GM12878 (cell line): ENCODE measurements around the gene EHBP1L1. TPM values are rescaled to one million over a fixed set of nuclear protein-coding genes. Genes with fewer than 3 reads are reported as not detected.

Source experiments
- ATAC-seq: fragments of 200-7000 bp; cut with Tn5 transposase; 3 replicates; pipeline ENCODE4 v1.9.1; 2020; ENCODE audit warnings: mild to moderate bottlenecking, moderate library complexity
- BruUV-seq: library from RNA; stranded (reverse); fragments of 400-500 nt; replicated peaks from 2 replicates; lab custom pipeline; 2021; lab: Mats Ljungman, UMichigan
- CTCF ChIA-PET: fragments of 300-600 bp; sonication (Branson Sonifier 250); formaldehyde crosslinking; extraction: SDS; loops from one replicate; lab custom pipeline; 2021; ENCODE audit warnings: inconsistent platforms; lab: Yijun Ruan, JAX
- POLR2A ChIA-PET: fragments of 350-600 bp; formaldehyde crosslinking; extraction: SDS; loops from one replicate; lab custom pipeline; 2021; ENCODE audit warnings: inconsistent platforms; lab: Charles Lee
- RAD21 ChIA-PET: fragments of 300-600 bp; sonication (Branson Sonifier 250); formaldehyde crosslinking; loops from one replicate; lab custom pipeline; 2023; ENCODE audit warnings: antibody characterized with exemption; ENCODE audit not compliant: unreplicated experiment; lab: Charles Lee
- SMC1A ChIA-PET: fragments of 300-600 bp; sonication (Branson Sonifier 250); formaldehyde crosslinking; loops from one replicate; lab custom pipeline; 2023; ENCODE audit not compliant: unreplicated experiment, uncharacterized antibody; lab: Charles Lee
- DNase-seq: peaks from one replicate; pipeline ENCODE4 v3.0.0-alpha.2; 2011; ENCODE audit warnings: low read depth, low spot score
- FAIRE-seq: peaks from 3 replicates; lab custom pipeline; 2011; peaks lifted over from hg19 to GRCh38; lab: Jason Lieb, UNC
- H2AFZ ChIP-seq: 2 replicates; pipeline ENCODE4 v1.6.0; 2011; ENCODE audit warnings: low read depth, low read length, control low read depth; ENCODE audit not compliant: control insufficient read depth
- H3K27ac ChIP-seq: 2 replicates; pipeline ENCODE4 v1.5.1; 2011; ENCODE audit warnings: control low read depth; ENCODE audit not compliant: control insufficient read depth, insufficient read depth
- H3K27me3 ChIP-seq, 2 experiments: replicated peaks in 1 of 2; 2 replicates each; pipeline versions ENCODE4 v1.6.0 to v1.6.1; 2011; ENCODE audit warnings: low read length in 1 of 2; ENCODE audit not compliant: control insufficient read depth in 2 of 2, insufficient read depth in 2 of 2
- H3K36me3 ChIP-seq, 2 experiments: 2 replicates each; pipeline ENCODE4 v1.5.1; 2011; ENCODE audit warnings: low read length in 1 of 2; ENCODE audit not compliant: control insufficient read depth in 2 of 2, insufficient read depth in 2 of 2
- H3K4me1 ChIP-seq: 2 replicates; pipeline ENCODE4 v1.6.1; 2011; ENCODE audit warnings: mild to moderate bottlenecking, low read length, moderate library complexity, mixed read lengths; ENCODE audit not compliant: control insufficient read depth, insufficient read depth
- H3K4me2 ChIP-seq: 2 replicates; pipeline ENCODE4 v1.6.0; 2011; ENCODE audit warnings: control low read depth; ENCODE audit not compliant: control insufficient read depth, insufficient read depth
- H3K4me3 ChIP-seq: fragments of 200-600 bp; sonication (generic); 2 replicates; pipeline ENCODE4 v1.5.1; 2016
- H3K79me2 ChIP-seq: 2 replicates; pipeline ENCODE4 v1.6.0; 2011; ENCODE audit warnings: low read length; ENCODE audit not compliant: control insufficient read depth, insufficient read depth
- H3K9ac ChIP-seq: 2 replicates; pipeline ENCODE4 v1.8.0; 2011; ENCODE audit warnings: low read length, control low read depth, mixed read lengths; ENCODE audit not compliant: control insufficient read depth, insufficient read depth
- H3K9me3 ChIP-seq: replicated peaks from 3 replicates; pipeline ENCODE4 v1.5.1; 2011; ENCODE audit warnings: mild to moderate bottlenecking, low read length; ENCODE audit not compliant: control insufficient read depth, insufficient read depth
- H4K20me1 ChIP-seq: 2 replicates; pipeline ENCODE4 v1.6.0; 2011; ENCODE audit not compliant: control insufficient read depth, insufficient read depth
- BRCA1 ChIP-seq: IDR thresholded peaks from 2 replicates; pipeline ENCODE4 v1.6.1; 2011; ENCODE audit warnings: low read depth, low read length, improper control_type of control experiment
- EGR1 ChIP-seq, 2 experiments: IDR thresholded peaks; 1 replicate in 1 of 2; 2 replicates in 1 of 2; pipeline ENCODE4 v1.6.1; 2011 to 2012; ENCODE audit warnings: low read depth in 2 of 2, low read length in 2 of 2, borderline replicate concordance in 1 of 2, mild to moderate bottlenecking in 1 of 2, moderate library complexity in 1 of 2
- IKZF2 ChIP-seq, 2 experiments: fragments of 450-650 bp; IDR thresholded peaks; 2 replicates each; pipeline ENCODE4 v1.6.1; 2017; ENCODE audit warnings: mild to moderate bottlenecking in 2 of 2, moderate library complexity in 2 of 2
- KDM1A ChIP-seq: fragments of 200-600 bp; sonication (generic); IDR thresholded peaks from 2 replicates; pipeline ENCODE4 v1.6.1; 2016; ENCODE audit warnings: borderline replicate concordance
- NFYB ChIP-seq: IDR thresholded peaks from 2 replicates; pipeline ENCODE4 v1.6.1; 2011; ENCODE audit warnings: low read depth, mild to moderate bottlenecking, low read length, improper control_type of control experiment, moderate library complexity; ENCODE audit not compliant: insufficient read depth
- PAX8 ChIP-seq: fragments of 450-650 bp; IDR thresholded peaks from 2 replicates; pipeline ENCODE4 v1.6.1; 2017; ENCODE audit warnings: mild to moderate bottlenecking, moderate library complexity
- RBBP5 ChIP-seq: fragments of 200-600 bp; sonication (generic); conservative IDR thresholded peaks from 2 replicates; pipeline ENCODE4 v1.6.1; 2016
- SRF ChIP-seq, 2 experiments: IDR thresholded peaks; 2 replicates each; pipeline ENCODE4 v1.6.1; 2011; ENCODE audit warnings: low read depth in 2 of 2, low read length in 2 of 2, mild to moderate bottlenecking in 1 of 2, moderate library complexity in 1 of 2
- STAT3 ChIP-seq: IDR thresholded peaks from 2 replicates; pipeline ENCODE4 v1.6.1; 2011; ENCODE audit warnings: low read depth, low read length, improper control_type of control experiment
- SUPT20H ChIP-seq: IDR thresholded peaks from 2 replicates; pipeline ENCODE4 v1.6.1; 2011; ENCODE audit warnings: low read depth, mild to moderate bottlenecking, low read length, moderate library complexity, borderline replicate concordance; ENCODE audit not compliant: control insufficient read depth
- ZBED1 ChIP-seq: IDR thresholded peaks from 2 replicates; pipeline ENCODE4 v1.6.1; 2016; ENCODE audit warnings: borderline replicate concordance
- ZBTB11 ChIP-seq: fragments of 450-650 bp; formaldehyde crosslinking; IDR thresholded peaks from 2 replicates; pipeline ENCODE4 v1.5.0; 2022; ENCODE audit warnings: mild to moderate bottlenecking, missing genetic modification characterization
- WGBS: methylation state at CpG from one replicate; pipeline ENCODE4 v1.1.6; 2016; ENCODE audit warnings: low lambda C conversion rate; ENCODE audit not compliant: insufficient replicate concordance, insufficient coverage; ENCODE audit errors: missing lambda C conversion rate; 5-methylcytosine and 5-hydroxymethylcytosine counted together
- in situ Hi-C: fragments of 300-500 bp; cut with MboI; formaldehyde crosslinking; loops from 9 replicates; pipeline ENCODE4 v1.14.3; 2018; ENCODE audit warnings: mixed read lengths
- intact Hi-C: fragments of 100-400 bp; cut with micrococcal nuclease; formaldehyde crosslinking; loops from one replicate; pipeline ENCODE4 v1.14.2; 2022; ENCODE audit not compliant: unreplicated experiment
- polyA plus RNA-seq, 11 experiments: library from polyadenylated mRNA; depleted of rRNA in 4 of 11; unstranded in 6 of 11; stranded (reverse) in 5 of 11; fragments of >200 nt; fragmentation: Nextera tagmentation in 4 of 11; fragmentation: Illumina TruSeq in 1 of 11; extraction: Ambion mirVana in 4 of 11; extraction: Trizol in 1 of 11; gene quantifications; 1 replicate in 1 of 11; 2 replicates in 10 of 11; pipeline versions ENCODE4 v1.2.1 to v1.2.3, GENCODE V29; 2011 to 2016; ENCODE audit warnings: inconsistent platforms in 2 of 11, missing spikeins in 2 of 11, low read depth in 1 of 11
- total RNA-seq, 4 experiments: library from RNA; depleted of rRNA in 3 of 4; stranded (reverse); fragments of >200 nt in 3 of 4; fragmentation: Illumina TruSeq in 1 of 4; extraction: Trizol in 1 of 4; gene quantifications; 2 replicates each; pipeline versions ENCODE4 v1.2.1 to v1.2.3, GENCODE V29; 2013 to 2021
- TF ChIP-seq, protein P1 (sequence below): IDR thresholded peaks from 2 replicates; pipeline ENCODE4 v1.6.1; 2012; ENCODE audit warnings: low read length, inconsistent platforms

Gene EHBP1L1
- total and polyA plus RNA-seq, 10 of the 15 experiments (the other 5 are each of a cell fraction or from before 2014, with no cell fraction given): 0.06 to 99.4 (median 32.7) TPM

- TF ChIP-seq SRF (IDR thresholded peaks at IDR 0.05; ENCODE audit: low read depth in 2 of 2, low read length in 2 of 2) (no peak), ZBED1 (no peak), STAT3 (no peak), PAX8 (no peak), RBBP5 (no peak), BRCA1 (no peak), ZBTB11 (CRISPR knock-in tag) (no peak), EGR1 (IDR thresholded peaks at IDR 0.05; ENCODE audit: borderline replicate concordance in 1 of 2, low read depth in 2 of 2, low read length in 2 of 2) (no peak), KDM1A (no peak), NFYB (no peak), SUPT20H (no peak), IKZF2 (IDR thresholded peaks at IDR 0.05) (no peak)
- TF ChIP-seq, protein P1, sequence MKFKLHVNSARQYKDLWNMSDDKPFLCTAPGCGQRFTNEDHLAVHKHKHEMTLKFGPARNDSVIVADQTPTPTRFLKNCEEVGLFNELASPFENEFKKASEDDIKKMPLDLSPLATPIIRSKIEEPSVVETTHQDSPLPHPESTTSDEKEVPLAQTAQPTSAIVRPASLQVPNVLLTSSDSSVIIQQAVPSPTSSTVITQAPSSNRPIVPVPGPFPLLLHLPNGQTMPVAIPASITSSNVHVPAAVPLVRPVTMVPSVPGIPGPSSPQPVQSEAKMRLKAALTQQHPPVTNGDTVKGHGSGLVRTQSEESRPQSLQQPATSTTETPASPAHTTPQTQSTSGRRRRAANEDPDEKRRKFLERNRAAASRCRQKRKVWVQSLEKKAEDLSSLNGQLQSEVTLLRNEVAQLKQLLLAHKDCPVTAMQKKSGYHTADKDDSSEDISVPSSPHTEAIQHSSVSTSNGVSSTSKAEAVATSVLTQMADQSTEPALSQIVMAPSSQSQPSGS: no peak
- Histone ChIP-seq H3K4me3 (no peak overlapping the region), H3K9ac (no peak overlapping the region), H2AFZ (no peak overlapping the region), H3K4me1 (peaks cover 13% of the 10 kb centered on the region), H3K79me2 (peaks cover 15% of the 10 kb centered on the region), H3K4me2 (no peak overlapping the region), H3K27ac (no peak overlapping the region), H3K27me3 (no peaks in the 10 kb centered on the region), H3K36me3 (peaks cover 9 to 33% of the 10 kb centered on the region in 2 experiments), H4K20me1 (no peaks in the 10 kb centered on the region), H3K9me3 (no peaks in the 10 kb centered on the region)
- 95% methylated on average over 12 of the region's 12 CpGs for WGBS
- BruUV-seq: no TSS peak
- in situ Hi-C loops: no loop called here
- ATAC-seq: no peak
- no peak for FAIRE-seq
- DNase-seq: no peak
- ChIA-PET CTCF (no interaction called here), RAD21 (no interaction called here), POLR2A (no interaction called here), SMC1A (no interaction called here)
- intact Hi-C loops: no loop called here
These were observed 47.0 kb upstream of the EHBP1L1 start for GRCh38 chr11:65528819-65529350.
